Vagina (tissue), 2 donors: ENCODE measurements around the gene RBM33.

ENCODE experiments used
- POLR2A ChIP-seq, 2 donors: fragments of 450-650 bp; IDR thresholded peaks; one replicate each; pipeline ENCODE4 v1.6.1; 2017; ENCODE audit warnings: antibody characterized with exemption in 2 of 2, mild to moderate bottlenecking in 2 of 2, moderate library complexity in 2 of 2
- POLR2AphosphoS5 ChIP-seq, 2 donors: sonication (generic); formaldehyde crosslinking; IDR thresholded peaks; one replicate each; pipeline ENCODE4 v1.9.0; 2017; ENCODE audit warnings: antibody characterized with exemption in 2 of 2, mild to moderate bottlenecking in 2 of 2, low read depth in 1 of 2; ENCODE audit not compliant: insufficient read depth in 1 of 2
- TF ChIP-seq, protein P1 (sequence below), 3 experiments: fragments of 450-650 bp in 2 of 3; fragments of 200-600 bp in 1 of 3; sonication (generic) in 1 of 3; IDR thresholded peaks; one replicate each; pipeline ENCODE4 v1.5.1; 2017 to 2019; ENCODE audit warnings: antibody characterized with exemption in 3 of 3, mild to moderate bottlenecking in 2 of 3, moderate library complexity in 2 of 3

DNA sequence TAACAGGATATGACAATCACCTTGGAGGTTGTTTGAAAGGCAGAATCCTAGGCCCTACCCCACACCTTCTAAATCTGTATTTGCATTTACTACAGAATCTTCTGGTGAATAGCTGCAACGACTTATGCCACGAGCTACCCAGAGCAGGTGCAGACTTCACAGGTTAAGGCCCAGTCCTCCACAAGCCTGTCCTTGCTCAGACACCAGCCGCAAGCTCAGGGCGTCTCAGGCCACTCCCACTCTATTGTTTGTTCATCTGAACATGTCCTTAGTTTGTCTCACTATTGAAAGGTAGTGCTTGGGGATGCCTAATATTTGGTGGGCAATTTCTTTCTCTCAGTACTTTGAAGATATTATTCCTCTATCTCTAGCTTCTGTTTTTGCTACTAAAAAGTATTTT, 18.9 kb upstream of the RBM33 start:
- TF ChIP-seq, protein P1, sequence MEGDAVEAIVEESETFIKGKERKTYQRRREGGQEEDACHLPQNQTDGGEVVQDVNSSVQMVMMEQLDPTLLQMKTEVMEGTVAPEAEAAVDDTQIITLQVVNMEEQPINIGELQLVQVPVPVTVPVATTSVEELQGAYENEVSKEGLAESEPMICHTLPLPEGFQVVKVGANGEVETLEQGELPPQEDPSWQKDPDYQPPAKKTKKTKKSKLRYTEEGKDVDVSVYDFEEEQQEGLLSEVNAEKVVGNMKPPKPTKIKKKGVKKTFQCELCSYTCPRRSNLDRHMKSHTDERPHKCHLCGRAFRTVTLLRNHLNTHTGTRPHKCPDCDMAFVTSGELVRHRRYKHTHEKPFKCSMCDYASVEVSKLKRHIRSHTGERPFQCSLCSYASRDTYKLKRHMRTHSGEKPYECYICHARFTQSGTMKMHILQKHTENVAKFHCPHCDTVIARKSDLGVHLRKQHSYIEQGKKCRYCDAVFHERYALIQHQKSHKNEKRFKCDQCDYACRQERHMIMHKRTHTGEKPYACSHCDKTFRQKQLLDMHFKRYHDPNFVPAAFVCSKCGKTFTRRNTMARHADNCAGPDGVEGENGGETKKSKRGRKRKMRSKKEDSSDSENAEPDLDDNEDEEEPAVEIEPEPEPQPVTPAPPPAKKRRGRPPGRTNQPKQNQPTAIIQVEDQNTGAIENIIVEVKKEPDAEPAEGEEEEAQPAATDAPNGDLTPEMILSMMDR (IDR thresholded peaks at IDR 0.05) = no peak
- TF ChIP-seq POLR2A (IDR thresholded peaks at IDR 0.05) (no peak), POLR2AphosphoS5 (IDR thresholded peaks at IDR 0.05; ENCODE audit: insufficient read depth in 1 of 2, low read depth in 1 of 2) (no peak)
